Endometrium (tissue), 2 donors: ENCODE measurements around the gene PPME1.
"Not testable (repeated sequence)": the region's sequence is repeated elsewhere in the genome, so short reads cannot be mapped to it uniquely, and the experiment has no call there.

Experiments
- FAIRE-seq: peaks from 2 replicates; lab custom pipeline; 2012; peaks lifted over from hg19 to GRCh38; lab: Jason Lieb, UNC
- donor health status: control.
- donor health status: control.

PPME1 gene, protein sequence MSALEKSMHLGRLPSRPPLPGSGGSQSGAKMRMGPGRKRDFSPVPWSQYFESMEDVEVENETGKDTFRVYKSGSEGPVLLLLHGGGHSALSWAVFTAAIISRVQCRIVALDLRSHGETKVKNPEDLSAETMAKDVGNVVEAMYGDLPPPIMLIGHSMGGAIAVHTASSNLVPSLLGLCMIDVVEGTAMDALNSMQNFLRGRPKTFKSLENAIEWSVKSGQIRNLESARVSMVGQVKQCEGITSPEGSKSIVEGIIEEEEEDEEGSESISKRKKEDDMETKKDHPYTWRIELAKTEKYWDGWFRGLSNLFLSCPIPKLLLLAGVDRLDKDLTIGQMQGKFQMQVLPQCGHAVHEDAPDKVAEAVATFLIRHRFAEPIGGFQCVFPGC

DNA sequence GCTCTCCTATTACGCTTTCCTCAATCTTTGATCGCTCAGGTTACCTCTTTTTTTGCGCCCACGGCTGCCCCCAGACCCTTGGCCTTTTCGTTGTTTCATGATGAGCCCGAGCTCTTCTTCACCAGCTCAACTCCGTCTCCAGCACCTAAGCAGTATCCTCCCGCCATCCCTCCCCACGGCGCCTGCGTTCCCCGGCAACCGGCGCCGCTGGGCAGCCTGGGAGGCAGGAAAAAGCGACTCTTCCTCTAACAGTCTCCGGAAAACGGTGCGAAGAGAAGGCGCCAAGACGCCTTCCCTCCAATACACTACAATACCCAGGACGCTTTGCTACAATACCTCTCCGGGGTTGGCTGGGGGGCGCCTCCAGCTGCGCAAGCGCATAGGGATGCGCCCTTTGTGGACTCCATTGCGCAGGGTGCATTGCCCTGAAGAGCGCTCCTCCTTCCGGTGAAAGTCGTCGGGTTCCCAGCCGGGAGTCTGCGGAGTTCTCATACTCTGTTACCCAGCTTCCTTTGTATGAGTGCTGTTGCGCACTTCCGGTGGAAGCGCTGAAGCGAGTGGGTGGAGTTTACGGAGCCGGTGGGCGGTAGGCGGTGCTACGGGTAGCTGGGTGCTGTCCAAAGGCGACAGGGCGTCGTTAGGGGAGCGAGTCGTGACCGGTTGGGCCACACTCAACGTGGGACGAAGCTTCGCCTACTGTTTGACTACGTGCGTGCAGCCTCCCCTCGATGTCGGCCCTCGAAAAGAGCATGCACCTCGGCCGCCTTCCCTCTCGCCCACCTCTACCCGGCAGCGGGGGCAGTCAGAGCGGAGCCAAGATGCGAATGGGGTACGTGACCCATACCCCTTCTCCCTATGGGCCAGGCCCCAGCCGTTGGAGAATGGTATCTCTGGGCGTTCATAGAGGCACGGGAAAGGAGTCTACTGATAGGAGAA is at the start of gene PPME1, which contains the start of gene C2CD3:
PPME1 (plus strand) TSS at position 596 of the 936 bp plus-strand sequence; CDS start at position 729, 133 bp downstream.
C2CD3 (minus strand) TSS at position 309 of the 936 bp plus-strand sequence; CDS start at position 99, 210 bp downstream.
- FAIRE-seq = peak; percentile 95

DNA sequence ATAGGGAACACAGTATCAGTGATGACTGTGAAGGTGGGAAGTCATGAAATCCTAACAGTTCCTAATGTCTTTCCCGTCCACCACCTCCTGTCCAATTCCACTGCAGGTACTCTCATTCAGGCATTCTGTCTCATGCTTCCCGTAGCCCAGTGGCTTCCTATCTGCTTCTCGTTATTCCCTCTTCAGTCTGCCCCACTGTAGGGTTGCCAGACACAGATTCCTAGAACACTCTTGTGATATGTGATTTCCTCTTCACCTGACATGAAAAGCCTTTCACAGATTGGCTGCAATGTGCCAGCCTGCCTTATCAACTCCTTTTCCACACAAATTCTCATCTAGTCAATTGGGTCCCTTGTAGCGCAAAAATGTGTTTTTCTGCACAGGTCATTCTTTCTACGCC is 49.3 kb upstream of the PPME1 start:
- FAIRE-seq = no peak

DNA sequence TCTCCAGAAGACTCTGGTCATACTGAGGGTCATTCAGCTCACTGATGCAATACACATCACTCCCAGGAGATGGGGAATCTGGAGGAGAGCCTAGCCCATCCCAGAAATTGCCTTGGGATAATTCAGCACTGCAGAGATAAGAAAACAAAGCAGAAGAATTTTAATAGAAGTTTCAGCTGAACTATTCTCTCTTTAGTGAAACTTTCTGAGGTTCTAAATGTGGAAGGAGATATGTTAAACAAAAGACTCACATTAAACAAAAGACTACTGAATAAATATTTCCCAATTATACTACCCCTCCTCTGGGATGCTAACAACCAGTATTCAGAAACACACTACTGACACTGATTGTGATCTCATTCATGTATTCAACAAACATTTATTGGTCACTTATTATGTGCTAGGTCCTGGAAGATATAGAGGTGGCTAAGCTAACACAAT is 48.1 kb upstream of the PPME1 start:
- no peak for FAIRE-seq

DNA sequence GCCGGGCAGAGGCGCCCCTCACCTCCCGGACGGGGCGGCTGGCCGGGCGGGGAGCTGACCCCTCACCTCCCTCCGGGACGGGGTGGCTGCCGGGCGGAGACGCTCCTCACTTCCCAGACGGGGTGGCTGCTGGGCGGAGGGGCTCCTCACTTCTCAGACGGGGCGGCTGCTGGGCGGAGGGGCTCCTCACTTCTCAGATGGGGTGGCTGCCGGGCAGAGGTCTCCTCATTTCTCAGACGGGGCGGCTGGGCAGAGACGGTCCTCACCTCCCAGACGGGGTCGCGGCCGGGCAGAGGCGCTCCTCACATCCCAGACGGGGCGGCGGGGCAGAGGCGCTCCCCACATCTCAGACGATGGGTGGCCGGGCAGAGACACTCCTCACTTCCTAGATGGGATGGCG is 42.0 kb upstream of the PPME1 start:
- FAIRE-seq = not testable (repeated sequence)

DNA sequence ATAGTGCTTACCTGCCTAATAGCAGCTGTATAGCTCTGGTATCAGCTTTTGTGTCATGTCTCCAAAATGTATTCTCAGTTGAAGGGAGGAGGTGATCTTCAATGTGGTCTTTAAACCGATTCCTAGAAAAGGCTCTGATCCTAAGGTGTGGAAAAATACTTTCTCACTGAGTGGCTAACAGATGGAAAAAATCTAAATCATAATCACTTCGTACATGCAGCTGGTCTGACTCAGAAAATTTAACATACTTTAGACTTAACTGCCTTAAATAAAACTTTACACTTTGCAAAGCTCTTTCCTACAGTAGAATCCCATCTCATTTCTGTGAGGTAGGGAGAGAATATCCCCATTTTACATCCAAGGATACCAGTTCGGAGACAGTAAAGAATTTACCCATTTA is 38.3 kb upstream of the PPME1 start:
- FAIRE-seq = no peak

DNA sequence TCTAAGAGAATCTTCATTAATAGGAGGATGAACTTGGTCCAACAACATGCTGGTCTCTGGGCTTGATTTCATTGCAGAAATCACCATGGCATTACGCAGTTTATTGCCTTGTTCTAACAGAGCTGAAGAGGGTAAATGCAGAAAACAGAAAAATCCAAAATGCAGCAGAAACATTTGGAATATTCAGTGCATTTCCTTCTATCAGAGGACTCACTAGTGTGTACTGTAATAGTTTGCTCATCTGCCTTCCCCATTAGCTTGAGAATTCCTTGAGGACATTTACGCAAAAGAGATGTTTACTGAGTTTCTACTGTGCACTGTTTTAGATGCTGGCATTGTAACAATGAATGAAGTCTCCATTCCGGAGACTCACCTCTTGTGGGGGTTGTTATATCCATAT is 37.7 kb upstream of the PPME1 start:
- FAIRE-seq = no peak

DNA sequence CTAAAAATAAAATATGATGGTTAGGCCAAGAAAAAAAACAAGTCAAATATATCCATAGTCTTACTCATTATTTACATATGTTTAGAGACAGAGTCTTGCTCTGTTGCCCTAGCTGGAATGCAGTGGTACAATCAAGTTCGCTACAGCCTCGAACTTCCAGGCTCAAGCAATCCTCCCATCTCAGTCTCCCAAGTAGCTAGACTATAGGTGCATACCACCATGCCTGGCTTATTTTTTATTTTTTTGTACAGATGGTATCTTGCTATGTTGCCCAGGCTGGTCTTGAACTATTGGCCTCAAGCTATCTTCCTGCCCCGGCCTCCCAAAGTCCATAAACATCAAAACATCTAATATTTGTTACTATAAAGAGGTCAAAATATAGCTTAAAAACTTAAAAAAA is 36.4 kb upstream of the PPME1 start:
- FAIRE-seq = no peak

DNA sequence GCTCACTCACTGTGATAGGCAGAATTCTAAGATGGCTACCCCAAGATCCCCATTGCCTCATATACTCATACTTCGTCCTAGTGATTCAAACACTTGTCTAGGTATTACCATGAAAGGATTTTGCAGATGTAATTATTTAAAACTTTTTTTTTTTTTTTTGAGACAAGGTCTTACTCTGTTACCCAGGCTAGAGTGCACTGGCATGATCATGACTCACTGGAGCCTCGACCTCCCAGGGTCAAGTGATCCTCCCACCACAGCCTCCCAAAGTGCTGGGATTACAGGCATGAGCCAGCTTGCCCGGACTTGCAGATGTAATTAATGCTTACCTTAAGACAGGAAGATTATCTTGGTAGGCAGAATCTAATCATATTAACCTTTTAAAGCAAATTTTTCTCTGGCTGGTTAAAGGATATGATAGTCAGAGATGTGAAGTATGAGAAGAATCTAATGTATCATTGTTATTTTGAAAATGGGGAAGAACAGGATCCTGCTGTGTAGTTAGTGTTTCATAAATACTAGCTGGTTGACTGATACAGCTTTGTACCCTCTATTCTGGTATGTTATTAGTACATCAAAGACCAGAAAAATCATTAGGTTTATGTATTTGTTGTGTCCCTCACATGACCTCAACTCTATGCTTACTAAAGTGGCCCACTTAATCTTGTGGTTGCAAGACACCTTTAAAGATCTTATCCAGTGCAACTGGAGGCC is 35.8 kb upstream of the PPME1 start:
- FAIRE-seq = no peak

DNA sequence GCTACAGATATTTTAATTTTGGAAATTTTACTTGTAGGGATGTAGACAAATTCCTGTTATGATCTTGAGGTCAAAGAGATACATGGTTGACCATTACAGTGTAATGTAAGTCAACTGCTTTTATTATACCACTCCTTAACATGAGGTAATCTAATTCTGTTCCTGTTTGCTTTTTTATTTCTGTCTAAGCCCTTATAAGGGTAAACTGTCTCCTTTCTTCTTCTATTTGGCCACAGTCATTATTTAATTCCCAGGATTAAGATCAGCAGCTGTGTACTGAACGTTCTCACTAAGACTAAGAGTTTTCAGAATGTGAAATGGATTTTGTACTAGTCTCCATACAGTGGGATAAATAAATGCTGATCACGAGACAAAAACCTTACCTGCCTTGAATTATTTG is 33.1 kb upstream of the PPME1 start:
- FAIRE-seq = peak; percentile 83

DNA sequence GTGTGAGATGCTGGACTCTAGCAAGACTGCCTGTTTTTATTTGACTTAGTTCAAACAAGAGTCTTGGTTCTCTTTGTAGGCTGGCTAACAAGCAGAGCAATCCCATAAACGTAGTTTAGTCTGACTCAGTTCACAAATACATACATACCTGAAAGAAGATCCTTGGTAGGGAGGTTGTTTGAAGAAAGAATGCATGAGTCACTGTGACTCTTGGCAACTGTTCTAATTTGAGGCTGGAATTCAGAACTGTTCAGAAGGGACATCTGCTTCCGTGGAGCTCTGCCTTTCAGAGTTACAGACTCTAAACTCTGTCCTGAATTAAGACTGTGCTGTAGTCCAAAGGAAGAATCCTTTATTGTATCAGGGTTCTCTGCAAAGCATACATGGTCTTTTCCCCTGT is 32.5 kb upstream of the PPME1 start:
- FAIRE-seq = peak; percentile 72

DNA sequence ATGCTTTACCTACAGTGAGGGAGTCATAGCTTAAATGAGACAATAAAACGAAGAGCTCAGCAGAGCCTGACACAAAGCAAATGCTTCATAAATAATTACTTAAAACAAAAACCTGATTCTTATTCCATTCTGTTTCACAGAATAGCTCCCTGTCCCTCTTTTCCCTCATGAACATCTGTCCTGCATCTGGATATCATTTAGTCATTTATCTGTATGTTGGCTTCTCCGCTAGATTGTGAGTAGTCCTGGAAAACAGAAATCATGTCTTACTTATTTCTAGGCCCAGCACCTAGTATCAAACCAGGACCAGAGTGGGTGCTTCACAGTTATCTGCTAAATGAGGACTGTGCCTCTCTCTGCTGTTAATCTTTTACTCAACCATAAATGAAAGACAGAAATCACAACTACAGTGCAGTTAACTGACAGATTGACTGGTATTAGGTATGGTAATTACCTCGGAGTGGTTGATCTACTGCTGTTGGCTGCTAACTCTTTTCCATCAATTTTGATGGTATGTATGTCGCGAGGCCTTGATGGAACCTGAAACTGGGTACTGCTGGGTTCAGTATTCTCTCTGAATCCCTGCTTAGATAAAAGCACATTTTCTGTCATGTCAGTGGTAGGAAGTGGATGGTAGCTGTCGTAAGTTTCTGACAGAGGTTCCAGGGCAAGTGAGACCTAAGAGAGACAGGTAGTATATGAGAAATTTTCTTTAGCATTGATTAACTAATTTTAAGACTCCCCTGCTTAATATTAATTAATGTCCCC is 31.8 kb upstream of the PPME1 start:
- peak; percentile 12 for FAIRE-seq

DNA sequence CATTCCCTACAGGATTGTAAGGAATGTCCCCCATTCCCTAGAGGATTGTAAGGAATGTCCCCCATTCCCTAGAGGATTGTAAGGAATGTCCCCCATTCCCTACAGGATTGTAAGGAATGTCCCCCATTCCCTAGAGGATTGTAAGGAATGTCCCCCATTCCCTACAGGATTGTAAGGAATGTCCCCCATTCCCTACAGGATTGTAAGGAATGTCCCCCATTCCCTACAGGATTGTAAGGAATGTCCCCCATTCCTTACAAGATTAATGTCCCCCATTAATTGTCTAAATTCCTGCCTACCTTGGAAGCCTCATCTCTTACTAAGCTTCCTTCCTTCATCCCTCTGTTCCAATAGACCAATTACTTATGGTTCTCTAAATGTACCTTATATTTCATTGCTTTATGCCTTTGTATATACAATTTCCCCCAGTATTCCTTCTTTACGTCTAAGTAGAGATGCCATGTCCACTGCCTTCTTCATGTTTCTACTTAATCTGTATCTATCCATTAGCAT is 31.1 kb upstream of the PPME1 start:
- not testable (repeated sequence) for FAIRE-seq

DNA sequence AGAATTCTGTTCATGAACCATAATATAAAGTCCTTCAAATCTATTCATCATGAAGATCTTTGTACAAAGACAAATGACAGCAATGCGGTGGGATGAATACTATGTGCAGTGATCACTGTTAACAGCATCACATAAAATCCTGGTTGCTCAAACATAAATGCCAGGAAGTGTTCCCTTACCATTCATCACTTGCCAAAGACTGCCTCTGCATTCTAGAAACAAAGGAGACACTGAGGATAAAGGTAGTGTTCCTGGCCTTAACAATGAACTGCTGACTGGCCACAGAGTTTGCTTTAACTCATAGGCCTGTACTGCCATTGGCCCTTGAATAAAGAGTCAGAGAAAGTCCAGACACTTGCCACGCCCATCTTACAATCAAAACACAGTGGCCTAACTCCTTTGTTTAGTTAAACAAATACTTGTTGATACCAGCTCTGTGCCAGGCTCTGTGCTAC is 29.8 kb upstream of the PPME1 start:
- peak; percentile 31 for FAIRE-seq

DNA sequence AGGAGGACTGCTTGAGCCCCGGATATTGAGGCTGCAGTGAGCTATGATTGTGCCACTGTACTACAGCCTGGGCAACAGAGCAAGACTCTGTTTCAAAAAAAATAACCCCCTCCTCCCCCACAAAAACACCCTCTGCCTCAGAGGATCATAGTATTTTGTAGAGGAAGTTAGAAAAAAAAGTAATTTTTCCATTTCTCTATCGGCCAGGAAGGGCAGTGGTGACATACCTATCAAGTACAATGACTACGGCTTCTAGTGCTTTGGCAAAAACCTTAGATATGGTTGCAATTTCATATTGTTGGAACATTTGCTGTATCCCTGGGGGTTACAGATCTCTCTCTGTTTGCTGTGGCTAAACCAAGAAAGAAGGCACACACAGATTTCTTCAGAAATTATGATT is 29.2 kb upstream of the PPME1 start:
- no peak for FAIRE-seq

DNA sequence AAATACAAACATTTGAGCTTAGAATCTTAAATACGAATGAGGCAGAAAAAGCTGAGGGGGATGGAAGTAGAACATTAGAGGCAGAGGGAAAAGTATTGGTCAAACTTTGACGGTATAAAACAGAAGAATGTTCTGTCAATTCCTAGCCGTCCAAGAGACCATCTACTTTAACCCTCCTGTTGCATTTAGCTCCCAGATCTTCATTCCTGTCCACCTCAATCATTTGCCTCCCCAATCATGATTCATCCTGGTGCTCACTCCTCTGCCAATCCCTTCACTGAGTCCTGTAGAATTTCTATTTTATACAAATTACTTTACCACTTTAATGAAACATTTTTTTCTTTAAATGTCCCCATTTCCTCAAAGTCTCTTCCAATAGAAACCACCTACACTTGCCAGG is 28.5 kb upstream of the PPME1 start:
- FAIRE-seq = no peak

DNA sequence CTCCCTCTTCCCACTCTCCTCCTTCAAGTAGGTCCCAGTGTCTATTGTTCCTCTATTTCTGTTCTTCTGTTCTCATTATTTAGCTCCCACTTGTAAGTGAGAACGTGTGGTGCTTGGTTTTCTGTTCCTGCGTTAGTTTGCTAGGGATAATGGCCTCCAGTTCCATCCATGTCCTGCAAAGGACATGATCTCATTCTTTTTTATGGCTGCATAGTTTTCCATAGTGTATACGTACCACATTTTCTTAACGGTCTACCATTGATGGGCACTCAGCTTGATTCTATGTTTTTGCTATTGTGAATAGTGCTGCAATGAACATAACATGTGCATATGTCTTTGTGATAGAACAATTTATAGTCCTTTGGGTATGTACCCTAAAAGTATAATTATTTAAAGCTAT is 26.5 kb upstream of the PPME1 start:
- no peak for FAIRE-seq

DNA sequence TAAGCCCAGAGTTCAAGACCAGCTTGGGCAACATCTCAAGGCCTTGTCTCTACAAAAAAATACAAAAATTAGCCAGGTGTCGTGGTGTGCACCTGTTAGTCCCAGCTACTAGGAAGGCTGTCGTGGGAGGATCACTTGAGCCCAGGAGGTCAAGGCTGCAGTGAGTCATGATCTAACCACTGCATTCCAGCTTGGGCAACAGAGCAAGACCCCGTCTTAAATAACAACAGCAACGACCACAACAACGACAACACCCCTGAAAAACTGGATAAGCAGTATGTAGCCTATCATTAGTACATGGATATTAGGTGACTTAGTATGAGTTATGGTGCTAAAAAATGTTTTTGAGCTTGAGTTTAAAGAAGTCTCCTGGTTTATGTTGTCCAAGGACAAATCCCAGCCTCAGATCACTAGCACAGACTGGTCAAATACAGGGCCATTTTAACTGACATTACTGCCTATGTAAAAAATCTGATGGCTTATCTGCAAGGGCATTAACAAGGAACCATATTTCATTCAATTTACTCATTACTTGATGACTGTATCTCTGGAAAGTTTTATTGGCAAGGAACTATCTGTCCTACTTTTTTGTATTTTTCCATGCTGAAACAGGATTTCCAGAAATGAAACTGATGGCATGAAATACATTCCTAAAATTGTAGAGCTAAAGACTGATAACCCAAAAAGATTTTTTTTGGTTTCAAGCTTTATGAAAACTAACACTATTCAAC is 23.7 kb upstream of the PPME1 start:
- no peak for FAIRE-seq

DNA sequence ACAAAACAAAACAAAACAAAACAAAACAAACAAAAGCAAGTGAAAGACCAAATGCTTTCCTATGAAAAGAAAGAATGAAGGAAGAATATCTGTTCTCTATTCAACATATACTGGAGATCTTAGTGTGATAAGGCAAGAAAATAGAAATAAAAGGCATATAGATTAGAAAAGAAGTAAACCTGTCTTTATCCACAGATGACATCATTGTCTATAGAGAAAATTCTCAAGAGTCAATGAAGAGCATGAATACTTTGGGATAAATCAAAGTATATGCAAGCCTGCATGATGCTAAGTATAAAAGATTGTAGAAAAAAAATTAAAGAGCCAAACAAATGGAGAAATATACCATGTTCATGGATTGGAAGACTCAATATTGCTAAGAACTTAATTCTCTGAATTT is 17.9 kb upstream of the PPME1 start:
- FAIRE-seq = no peak

DNA sequence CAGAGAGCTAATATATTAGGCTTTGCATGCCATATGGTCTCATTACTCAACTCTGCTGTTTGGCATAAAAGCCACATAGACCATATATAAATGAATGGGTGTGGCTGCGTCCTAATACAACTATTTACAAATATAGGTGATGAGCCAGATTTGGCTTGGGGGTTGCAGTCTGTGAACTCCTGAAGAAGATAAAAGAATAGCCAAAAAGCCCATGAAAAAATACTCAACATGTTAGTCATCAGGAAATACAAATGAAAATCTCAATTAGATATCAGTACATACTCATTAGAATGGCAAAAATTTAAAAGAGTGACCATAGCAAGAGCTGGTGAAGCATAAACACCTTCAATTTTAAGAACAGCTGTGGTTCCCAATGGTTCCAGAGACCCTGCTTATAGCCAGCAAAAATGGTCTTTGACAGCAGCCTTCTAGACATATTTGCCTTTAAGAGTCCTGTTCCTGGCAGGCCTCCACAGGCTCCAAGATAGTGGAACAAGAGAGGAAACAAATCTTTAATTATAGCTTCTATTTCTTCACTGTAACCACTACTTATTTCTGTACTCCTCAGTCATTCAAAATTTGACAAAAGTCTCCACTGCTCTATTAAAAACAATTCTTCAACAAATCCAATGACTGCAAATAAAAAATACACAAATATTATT is 16.3 kb upstream of the PPME1 start:
- no peak for FAIRE-seq

DNA sequence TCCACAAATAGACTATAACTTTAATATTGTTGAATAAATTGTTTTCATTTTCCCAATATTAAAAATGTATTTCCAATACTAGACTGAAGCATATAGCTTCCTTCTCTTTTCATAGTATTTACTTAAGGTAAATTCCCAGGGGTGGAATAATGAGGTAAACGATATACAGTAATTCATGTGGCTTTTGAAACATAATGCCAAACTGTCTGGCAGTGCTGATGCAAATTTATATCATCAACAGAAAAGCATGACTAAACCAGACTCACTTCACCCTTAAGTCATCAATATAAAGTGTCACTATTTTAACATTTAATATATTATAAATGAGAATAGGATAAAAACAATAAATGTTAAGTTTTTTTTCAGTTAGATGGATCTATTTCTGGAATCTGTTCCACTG is 13.9 kb upstream of the PPME1 start:
- no peak for FAIRE-seq
